GM18870 (cell line): ENCODE results near the gene GFOD1.

Source experiments
- ATAC-seq: cut with Tn5 transposase; IDR thresholded peaks from one replicate; pipeline ENCODE4 v1.9.1; 2021; ENCODE audit warnings: moderate library complexity; ENCODE audit not compliant: unreplicated experiment

GFOD1 gene

DNA sequence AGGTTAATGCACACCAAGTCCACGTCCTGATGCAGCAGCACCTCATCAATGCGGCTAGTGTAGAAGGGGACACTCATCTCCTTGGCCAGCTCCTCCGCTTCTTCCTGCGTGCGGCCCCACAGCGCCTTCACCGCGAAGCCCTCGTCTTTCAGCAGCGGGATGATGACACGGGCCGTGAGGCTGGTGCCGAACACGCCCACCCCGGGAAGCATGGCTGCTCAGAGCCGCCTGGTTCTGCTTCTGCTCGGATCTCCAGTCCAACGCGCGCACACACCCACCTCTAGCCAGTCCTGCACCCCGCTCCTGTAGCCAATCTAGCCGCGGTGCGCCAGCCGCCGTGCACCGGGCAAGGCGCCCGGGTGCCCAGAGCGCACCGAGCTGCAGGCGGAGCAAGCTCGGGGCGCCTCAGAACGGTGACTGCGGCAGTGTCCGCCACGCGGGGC lies 700 bp downstream of the GFOD1 start:
- ATAC-seq, result peak; percentile 11

DNA sequence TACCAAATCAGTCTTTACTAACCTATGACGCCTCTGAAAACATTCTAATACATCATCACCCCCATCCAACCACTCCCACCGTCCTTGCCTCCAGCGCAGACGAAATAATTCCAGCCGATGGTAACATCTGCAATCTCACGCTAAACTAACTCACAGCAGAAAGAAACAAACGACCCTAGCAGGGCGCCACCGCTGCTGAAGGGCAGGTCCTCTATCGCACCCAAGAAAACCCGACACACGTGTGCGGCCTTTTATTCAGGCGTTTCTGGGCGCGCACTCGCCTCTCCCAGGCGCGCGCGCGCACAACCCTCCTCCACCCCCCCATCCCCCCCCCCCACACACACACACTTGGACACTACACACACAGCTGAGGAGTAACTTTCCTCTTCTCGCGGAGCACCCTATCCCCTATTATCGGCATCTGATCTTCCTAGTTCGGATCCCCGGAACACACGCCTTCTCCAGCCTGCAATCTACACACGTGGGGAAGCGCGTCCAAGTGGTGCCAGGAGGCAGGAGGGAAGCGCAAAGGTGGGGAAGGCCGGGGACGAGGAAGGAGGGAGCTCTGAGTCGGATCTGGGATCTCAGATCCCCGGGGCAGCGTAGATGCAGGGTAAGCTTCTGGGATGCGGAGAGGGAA lies 1.4 kb downstream of the GFOD1 start:
- no peak for ATAC-seq

DNA sequence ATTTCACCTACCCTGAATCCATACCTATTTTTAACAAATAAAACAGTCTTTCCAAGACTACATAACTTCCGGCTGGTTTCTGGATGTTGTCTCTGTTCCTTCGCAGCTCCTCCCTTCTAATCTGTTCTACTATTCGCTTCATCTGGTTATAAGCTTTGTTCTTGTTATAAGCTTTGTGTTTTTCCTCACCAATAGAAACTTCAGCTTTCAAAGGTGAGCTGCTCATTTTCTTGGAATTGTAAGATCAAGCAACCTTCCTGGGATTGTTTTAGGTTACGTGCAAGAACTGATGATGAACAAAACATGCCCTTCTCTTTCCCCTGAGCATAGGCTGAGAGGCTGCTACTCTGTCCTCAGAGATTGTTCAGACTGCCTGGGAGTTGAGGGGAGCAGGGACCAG lies 2.1 kb downstream of the GFOD1 start:
- ATAC-seq, result no peak

DNA sequence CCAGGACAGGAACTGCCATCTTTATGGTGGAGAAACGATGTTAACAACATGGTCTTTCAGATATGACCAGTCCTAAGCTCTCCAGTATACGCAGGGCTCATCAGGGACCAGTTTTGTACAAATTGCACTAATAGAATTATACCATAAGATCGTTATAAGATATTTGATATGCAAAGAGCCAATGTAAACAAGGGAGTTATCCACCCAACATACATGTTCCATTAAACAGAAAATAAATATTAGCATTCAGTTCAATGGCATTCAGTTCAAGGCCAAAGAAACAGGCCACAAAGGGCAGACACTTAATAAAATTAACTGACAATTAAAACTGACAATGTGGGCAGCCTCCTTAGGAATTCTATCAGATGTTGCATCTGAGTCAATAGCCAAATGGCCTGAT lies 2.6 kb downstream of the GFOD1 start:
- ATAC-seq, result no peak

DNA sequence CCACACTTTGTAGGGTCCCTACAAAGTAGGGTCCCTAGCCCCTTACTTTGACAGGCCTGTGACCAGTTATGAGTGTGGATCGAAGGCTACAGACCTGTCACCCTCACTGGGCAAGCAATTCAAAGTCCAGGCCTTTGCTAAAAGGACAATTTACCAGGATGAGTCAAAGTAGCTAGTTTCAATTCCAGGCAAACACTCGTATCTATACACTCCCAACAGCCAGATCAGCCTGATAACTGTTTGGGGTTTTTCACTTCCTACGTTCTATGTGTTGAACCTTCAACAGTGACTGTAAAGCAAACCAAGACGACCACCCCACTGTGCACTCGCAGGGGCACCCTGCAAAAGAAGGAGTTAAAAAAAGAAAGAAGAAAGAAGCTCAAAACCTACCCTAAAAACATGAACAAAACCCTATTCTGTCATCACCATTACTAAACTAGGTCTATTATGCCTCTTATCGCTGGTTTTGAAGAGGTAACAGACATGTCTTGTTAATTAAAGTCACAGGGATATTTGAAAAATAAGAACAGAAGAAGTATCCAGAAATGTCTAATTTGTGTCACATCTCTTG lies 3.2 kb downstream of the GFOD1 start:
- ATAC-seq, result no peak

DNA sequence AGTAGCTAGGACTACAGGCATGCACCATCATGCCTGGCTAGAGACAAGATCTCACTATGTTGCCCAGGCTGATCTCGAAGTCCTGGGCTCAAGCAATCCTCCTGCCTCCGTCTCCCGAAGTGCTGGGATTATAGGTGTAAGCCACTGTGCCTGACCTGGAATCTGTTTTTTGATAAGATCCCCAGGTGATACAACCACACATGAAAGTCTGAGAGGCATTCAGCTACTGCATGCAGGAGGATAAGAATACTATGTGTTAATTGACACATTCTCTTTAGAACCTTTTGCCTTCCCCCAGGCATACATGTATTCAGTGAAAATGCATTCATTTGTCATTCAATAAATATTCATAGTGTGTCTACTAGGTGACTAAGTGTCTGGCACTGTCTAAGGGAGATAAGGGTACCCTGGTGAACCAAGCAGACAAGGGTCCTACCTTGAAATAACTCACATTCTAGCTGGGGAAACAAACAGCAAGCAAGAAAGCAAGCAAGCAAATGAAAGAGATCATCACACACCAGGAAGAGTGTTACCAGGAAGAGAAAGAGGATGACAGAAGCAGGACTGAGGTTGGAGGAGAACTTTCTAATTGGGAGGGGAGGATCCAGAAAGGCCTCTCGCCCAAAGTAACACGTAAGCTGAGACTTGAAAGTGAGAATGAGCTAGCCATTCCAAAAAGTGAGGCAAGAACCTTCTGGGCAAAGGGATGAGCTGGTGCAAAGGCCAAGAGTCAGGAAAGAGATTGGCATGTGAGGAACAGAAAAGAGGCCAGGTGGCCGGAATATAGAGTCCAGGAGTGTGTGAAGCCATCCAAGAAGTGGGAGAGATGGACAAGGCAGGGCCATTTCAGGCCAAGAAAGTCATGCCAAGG lies 6.5 kb downstream of the GFOD1 start:
- no peak for ATAC-seq

DNA sequence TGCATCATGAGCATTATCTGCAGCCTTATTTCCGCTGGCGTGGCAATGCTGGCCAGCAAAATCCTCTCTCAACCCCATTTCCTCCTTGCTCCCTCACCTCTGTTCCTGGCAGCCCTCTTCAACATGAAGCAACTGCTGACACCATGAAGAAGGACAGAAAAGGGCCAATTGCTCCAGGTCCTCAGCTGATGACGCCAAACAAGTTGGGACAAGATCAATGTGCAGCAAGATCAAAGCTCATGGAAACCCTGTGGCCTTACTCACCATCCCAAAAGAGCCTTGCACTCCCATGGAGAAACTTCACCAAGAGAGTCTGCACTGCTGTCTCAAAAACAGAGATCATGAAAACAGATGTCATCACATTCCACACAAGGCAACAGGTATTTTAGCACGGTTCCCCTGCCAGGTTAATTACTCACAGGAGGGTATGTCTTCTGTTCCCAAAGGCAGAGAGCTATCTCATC lies 7.4 kb downstream of the GFOD1 start:
- ATAC-seq, result no peak

DNA sequence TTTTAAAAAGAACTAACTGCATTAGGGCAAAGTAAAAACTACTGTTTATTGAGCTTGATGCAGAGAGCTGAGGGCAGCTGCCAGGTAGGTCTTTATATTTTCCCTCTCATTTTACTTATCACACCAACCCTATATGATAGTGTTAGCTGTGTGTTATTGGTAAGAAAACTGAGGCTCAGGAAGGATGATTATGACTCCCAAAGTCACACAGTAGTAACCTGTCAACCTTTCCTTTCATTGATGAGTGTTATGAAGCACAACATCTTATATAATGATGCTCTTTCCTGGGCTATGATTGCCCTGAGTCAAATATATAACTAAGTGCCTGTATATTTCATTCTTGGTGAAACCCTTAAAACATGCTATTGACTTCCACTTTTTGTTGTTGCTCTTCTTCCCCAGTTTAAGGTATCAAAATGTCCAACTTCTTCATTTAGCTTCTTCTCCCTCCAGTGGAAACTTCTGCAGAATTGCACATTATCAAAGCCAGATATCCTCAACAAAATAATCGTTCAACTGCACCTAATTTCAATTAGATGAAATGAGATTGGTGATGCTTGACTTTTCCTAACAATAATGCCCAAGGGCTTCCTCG lies 8.1 kb downstream of the GFOD1 start:
- no peak for ATAC-seq

DNA sequence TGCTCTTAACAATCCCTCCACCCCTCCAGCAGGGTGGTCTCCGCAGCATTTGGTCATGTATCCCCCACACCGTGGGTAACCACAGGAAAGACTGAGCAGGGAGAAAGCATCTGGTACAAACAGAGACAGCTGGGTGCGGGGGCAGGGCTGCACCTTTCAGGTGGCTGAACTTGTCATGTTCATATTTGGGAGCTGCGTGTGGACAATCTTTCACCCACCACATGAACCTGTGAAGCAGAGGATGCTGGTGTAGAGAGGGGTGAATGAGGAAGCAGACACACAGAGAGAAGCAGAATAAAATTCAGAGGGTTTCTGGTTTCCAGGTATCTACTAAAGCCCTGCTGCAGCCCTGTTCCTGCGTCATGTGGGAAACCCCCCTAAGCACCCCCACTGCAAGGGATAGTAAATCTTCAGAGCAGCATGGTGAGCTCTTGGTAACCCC lies 8.9 kb downstream of the GFOD1 start:
- no peak for ATAC-seq

DNA sequence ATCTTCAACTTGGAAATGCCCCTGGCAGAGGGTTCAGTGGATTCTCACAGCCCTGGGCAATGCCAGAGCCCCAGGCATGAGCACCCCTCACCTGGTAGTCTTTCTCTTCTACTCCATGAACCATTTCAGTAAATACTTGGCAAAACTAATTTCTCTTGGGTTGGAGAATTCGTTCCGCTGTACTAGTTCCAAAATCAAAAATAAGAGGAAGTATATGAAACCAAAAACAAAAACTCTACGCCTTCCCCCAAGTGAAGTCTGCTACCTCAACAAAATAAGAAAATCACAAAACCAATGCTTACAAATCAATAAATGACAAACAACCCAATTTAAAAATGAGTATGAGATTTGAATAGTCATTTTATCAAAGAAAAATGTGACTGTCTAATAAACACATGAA lies 12.6 kb downstream of the GFOD1 start:
- ATAC-seq, result no peak

DNA sequence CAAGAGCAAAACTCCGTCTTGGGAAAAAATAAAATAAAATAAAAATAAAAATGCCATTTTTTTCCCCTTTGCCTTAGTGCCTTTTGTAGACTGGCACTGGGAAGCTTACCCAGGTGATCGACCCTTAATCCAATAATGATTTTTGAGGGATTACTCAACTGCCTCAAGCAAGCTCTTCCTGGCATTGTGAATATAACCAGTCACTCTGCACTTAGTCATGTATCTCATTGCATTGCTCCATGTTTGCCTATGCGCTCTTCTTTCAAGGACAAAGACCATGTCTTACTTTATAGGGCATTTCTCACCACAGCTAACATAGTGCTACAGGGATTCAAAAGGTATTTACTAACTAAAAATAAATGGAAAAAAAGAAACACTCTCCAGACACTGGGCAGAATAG lies 13.0 kb downstream of the GFOD1 start:
- ATAC-seq, result no peak

DNA sequence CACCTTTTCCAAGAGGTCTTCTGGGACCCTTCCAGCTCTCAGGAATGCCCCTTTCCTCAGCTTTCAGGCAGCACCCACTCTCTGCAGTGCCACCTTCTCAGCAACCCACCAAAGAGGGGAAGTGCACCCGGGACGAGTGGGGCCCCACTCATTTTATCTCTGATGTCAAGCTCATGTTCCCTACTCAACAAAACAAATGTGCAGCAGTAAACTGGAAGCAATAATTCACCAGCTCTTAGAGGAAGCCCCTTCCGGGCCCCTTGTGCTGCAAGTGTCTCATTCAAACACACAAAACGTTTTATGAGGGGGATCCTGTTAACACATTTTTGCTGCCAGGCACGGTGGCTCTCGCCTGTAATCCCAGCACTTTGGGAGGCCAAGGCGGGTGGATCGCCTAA lies 13.6 kb downstream of the GFOD1 start:
- no peak for ATAC-seq

DNA sequence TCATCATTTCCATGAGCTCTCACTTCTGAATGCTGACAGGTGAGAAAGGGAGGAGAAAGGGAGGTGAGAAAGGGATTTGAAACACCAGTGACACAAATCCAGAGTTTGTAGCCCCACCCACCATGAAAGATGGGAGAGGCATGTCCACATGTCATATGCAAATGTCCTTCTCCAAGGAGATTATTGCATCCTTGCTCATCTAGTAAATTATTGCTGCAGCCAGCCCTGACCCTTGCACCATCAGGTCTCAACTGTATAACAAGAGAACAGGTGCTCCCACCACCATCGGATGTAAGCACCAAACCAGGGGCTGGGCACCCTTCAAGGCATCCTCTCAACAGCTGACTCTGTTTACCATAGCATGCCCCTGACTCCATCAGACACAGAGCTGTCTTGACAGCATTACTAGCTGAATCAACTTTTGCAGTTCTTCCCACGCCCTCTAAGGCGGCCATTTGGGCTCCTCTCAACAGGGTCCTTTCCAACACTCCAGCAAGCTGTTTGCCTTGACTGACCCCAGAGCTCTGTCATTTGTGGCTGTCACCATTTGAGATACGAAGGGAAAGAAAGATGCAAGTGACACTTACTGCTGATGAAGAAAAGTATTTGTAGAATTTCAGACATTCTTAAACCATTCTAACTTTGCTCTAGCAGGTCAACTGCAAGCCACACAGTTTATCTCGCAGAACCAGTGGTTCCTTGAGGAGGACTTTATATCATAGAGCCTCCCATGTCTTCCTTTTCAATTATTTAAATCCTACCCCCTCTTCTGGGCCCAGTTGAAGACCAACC lies 14.2 kb downstream of the GFOD1 start:
- no peak for ATAC-seq

DNA sequence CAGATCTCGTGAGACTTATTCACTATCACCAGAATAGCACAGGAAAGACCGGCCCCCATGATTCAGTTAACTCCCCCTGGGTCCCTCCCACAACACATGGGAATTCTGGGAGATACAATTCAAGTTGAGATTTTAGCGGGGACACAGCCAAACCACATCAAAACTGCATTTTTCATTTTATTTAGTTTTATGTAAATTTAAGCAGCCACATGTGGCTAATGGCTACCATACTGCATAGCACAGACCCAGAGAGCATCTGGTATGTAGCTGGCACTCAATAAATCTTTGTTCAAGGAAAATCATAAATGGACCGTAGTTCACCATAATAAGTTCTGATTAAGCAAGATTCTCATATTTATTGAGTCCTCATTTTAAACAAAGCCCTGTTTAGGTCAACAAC lies 15.3 kb downstream of the GFOD1 start:
- no peak for ATAC-seq

DNA sequence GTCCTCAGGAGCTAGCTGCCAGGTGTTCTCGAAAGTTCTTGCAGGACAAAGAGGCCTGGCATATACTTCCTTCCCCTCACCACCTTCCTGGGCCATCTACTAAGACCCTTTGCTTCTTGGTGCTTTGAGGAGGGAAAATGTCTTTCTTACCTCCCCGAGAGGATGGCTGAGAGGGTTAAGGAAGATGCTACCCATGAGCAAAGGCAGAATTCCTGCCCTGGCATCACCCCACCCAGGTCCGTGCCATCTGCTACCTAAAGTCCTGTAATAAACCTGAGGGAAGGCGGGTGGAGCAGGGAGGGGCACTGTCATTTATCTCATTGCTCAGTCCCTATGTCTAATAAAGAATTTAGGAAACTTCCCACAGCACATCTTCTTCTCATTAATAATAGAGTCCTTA lies 16.2 kb downstream of the GFOD1 start:
- ATAC-seq, result no peak

DNA sequence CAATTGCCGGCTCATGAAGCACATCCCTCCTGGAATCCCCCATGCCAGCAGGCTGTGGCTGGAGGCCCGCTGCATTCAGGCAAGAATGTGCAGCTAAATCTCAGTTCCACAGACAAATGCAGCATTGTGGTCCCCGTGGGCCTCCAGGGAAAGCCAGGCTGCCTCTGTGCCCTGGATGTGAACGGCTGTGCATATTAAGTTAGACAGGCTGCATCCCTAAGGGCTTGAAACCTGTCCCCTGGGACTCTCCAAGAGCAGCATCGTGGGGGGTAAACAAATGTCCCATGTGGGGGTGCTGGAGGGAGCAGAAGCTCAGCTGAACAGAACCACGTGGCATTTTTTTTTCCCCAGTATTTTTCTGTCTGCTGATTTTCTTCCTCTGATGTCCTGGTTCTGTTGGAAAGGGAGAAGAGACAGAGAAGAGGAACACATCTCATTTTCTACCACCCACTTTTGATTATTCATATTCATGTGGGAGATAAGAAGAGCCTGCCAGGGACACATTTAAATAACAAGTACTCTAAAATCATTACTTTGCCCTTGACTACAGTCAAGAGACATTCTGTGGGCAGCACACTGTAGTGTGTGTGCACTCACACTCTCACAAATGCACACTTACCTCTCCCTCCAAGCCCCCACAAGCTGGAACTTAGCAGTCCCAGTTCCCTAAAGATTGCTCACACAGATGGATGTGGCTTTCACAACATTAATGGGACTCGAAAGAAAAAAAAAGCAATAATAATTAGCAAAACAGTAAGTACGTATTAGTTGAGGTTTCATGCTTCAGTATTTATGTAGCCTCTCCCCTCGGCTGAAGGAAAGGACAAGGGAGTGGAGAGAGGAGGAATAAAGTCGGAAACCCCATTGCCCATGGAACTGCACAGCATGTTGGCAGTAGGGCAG lies 16.9 kb downstream of the GFOD1 start:
- ATAC-seq, result no peak

DNA sequence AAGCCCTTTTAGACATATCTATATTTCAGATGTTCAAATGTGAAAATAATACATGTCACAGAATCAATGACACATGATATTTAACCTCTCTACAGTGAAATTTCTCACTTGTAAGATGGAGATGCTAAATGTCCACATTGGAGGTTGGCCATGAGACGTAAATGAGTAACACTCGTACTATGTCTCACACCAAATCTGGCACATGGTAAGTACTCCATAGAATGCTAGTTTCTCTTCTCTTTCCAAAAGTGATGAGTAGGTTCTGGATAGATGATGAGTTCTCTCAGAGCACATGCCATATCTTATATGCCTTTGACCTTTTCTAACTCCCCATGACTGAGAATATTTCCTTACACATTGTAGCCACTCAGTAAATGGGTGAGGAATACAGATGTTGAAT lies 17.7 kb downstream of the GFOD1 start:
- no peak for ATAC-seq

DNA sequence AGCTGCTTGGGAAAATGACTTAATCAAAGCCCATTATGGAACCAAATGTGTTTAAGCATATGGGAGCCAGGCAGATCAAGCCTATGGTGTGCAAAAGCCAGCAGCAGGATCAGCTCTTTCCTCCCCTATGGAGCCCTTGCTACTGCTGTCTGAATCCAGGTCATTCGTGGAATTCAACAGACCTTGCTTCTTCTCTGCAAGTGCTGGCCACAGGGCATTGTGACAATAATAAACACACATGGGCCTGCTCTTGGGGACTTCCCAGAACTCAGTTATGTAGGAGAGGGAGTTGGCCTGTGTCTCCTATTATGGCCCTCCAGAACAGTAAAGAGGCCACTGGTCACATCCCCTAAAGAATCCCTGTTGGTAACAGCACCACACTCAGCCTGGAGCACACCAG lies 18.6 kb downstream of the GFOD1 start:
- no peak for ATAC-seq

DNA sequence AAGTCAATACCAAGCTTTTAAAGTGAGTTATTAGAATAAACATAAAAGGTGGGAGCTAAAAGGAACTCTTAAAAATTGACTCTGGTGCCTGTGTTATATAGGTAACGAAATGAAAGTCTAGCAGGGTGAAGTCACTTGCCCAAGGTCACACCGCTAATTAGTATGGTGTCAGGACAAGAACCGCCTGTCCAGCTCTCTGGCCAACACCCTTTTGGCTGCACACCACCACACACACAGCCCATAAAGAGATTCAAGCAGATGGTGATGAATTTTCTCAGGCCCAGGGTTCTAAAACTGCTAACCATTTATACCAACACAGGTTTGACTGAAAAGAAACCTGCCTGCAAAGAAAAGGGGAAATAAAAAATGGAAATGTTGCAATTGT lies 20.2 kb downstream of the GFOD1 start:
- no peak for ATAC-seq
